Omental fat pad (tissue), 4 donors: ENCODE results near the gene NOL4L. TPM values are rescaled to one million over a fixed set of nuclear protein-coding genes. Genes with fewer than 3 reads are reported as not detected.

ENCODE experiments used
- ATAC-seq: fragments of 150-250 bp; one replicate; pipeline ENCODE4 v1.9.1; 2016; ENCODE audit warnings: mild to moderate bottlenecking, moderate library complexity; ENCODE audit not compliant: low FRiP score
- DNase-seq: peaks from one replicate; pipeline ENCODE4 v3.0.0-alpha.2; 2019; ENCODE audit warnings: low spot score
- CTCF ChIP-seq, 3 donors: fragments of 450-650 bp; IDR thresholded peaks; one replicate each; pipeline ENCODE4 v1.5.1; 2016 to 2017; ENCODE audit warnings: antibody characterized with exemption in 3 of 3, mild to moderate bottlenecking in 3 of 3, moderate library complexity in 2 of 3
- total RNA-seq, 4 donors: library from RNA; depleted of rRNA; stranded (reverse); fragments of >200 nt; gene quantifications; one replicate each; pipeline ENCODE4 v1.1.0, GENCODE V29; 2016

The NOL4L gene
- total RNA-seq, 4 donors from 2014 or later, result 6.8 to 15.3 (median 13.6) TPM

- DNase-seq (no peak), ATAC-seq (no peak)
- TF ChIP-seq CTCF (IDR thresholded peaks at IDR 0.05), result no peak
These were observed 102.5 kb downstream of the NOL4L start for GRCh38 chr20:32482442-32483261.

GRCh38 chr20:32482143-32482441, 103.0 kb downstream of the NOL4L start:
- TF ChIP-seq CTCF (IDR thresholded peaks at IDR 0.05), result no peak
- no peak for ATAC-seq
- no peak for DNase-seq

- no peak for DNase-seq
- no peak for TF ChIP-seq CTCF (IDR thresholded peaks at IDR 0.05)
- ATAC-seq, result peak; percentile 9
These were observed 103.6 kb downstream of the NOL4L start for GRCh38 chr20:32481311-32482142.

- no peak for ATAC-seq
- no peak for TF ChIP-seq CTCF (IDR thresholded peaks at IDR 0.05)
- DNase-seq, result no peak
These were observed 104.5 kb downstream of the NOL4L start for GRCh38 chr20:32480371-32481241.

- ATAC-seq, result no peak
- TF ChIP-seq CTCF (IDR thresholded peaks at IDR 0.05), result no peak
- DNase-seq, result no peak
These were observed 105.4 kb downstream of the NOL4L start for GRCh38 chr20:32479697-32480171.

- DNase-seq (no peak), ATAC-seq (no peak)
- TF ChIP-seq CTCF (IDR thresholded peaks at IDR 0.05), result no peak
These were observed 106.1 kb downstream of the NOL4L start for GRCh38 chr20:32479012-32479411.
